Measurements from ENCODE around the gene SURF2.

Gene SURF2

DNA sequence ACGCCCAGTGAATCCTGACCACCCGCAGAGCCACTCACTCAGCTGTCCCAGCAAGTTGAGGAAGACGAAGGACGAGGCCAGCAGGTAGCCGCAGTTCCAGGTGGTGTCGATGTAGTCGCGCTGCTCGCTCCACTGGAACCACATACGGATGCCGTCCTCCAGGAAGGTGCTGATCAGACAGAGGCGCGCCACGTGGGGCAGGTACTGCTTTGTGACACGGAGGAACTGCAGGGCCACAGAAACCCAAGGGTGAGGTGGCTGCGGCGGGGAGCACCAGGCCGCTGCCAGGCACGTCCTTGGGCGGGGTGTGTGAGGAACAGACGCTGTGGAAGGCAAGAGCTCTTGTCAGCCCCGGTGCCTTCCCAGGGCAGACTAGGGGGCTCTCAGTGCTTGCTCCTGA, 10.9 kb downstream of the SURF2 start:
- Histone ChIP-seq H3K4me3 (ENCODE audit: low read length in 2 of 2) (no peak overlapping the region), H3K27ac (ENCODE audit: low read depth in 2 of 2, low read length in 2 of 2) (no peak overlapping the region), H3K9me3 (ENCODE audit: control insufficient read depth in 2 of 2, low read length in 2 of 2) (no peaks in the 10 kb centered on the region), H3K9ac (ENCODE audit: low read depth in 1 of 2, low read length in 2 of 2) (no peak overlapping the region), H3K36me3 (ENCODE audit: control insufficient read depth in 2 of 2, insufficient read depth in 2 of 2, low read length in 2 of 2) (peaks cover 58 to 79% of the 10 kb centered on the region in 2 donors), H3K4me1 (ENCODE audit: control insufficient read depth in 2 of 2, insufficient read depth in 2 of 2, low read length in 2 of 2) (peaks cover 38 to 43% of the 10 kb centered on the region in 2 donors), H3K27me3 (ENCODE audit: control insufficient read depth in 2 of 2, insufficient read depth in 2 of 2, low read length in 2 of 2) (no peaks in the 10 kb centered on the region)

DNA sequence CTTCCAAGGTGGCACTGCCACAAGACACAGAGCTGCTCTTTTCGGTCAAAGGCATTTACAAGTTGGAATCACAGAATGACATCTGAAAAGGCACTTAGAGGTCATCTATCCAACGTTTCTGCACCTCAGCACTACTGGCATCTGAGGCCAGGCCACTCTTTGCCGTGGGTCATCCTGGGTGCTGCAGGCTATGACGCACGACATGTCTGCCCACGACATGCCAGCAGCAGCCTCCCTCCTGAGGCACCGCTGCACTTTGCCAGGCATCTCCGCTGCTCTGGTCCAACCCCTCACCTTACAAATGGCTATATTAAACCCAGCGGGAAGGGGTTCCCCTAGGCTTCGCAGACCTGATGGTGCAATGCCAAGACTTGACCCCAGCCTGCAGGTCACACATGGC, 11.4 kb downstream of the SURF2 start:
- Histone ChIP-seq H3K9ac (ENCODE audit: low read depth in 1 of 2, low read length in 2 of 2) (peak overlapping the region in 1 of 2 donors; percentile 36), H3K27ac (ENCODE audit: low read depth in 2 of 2, low read length in 2 of 2) (peak overlapping the region in 1 of 2 donors; percentile 52), H3K36me3 (ENCODE audit: control insufficient read depth in 2 of 2, insufficient read depth in 2 of 2, low read length in 2 of 2) (peaks cover 54 to 79% of the 10 kb centered on the region in 2 donors), H3K4me3 (ENCODE audit: low read length in 2 of 2) (peak overlapping the region; percentile 14 to 23), H3K9me3 (ENCODE audit: control insufficient read depth in 2 of 2, low read length in 2 of 2) (no peaks in the 10 kb centered on the region), H3K4me1 (ENCODE audit: control insufficient read depth in 2 of 2, insufficient read depth in 2 of 2, low read length in 2 of 2) (peaks cover 41 to 48% of the 10 kb centered on the region in 2 donors), H3K27me3 (ENCODE audit: control insufficient read depth in 2 of 2, insufficient read depth in 2 of 2, low read length in 2 of 2) (no peaks in the 10 kb centered on the region)

DNA sequence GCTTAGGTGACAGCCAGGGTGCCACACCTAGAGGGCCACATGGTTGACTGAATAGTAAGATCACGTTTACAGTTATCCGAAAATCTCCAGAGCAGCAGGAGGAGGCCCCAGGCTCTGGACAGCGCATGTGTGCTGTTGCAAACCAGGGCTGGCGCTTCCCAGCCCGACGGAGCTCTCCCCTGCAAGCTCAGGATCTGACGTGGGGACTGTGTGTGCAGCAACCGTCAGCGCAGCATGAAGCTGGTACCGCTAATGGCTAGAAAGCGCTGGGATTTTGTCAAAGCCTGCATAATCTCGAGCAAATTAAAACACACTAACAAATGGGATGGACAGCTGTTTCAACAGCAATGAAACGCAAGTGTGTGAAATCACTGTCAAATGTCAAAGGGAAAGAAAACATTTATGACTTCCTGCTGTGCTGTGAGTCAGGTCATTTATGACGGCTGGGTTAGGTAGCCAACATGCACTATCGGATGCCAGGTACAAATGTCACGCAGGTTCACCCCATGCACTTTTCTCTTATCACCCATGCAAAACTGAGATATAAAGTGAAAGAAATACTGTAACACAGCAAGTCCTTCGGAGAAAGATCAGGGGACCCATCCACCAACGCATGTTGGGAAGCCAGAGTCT, 12.0 kb downstream of the SURF2 start:
- Histone ChIP-seq H3K4me3 (ENCODE audit: low read length in 2 of 2) (peak overlapping the region; percentile 14 to 45), H3K27me3 (ENCODE audit: control insufficient read depth in 2 of 2, insufficient read depth in 2 of 2, low read length in 2 of 2) (no peaks in the 10 kb centered on the region), H3K9ac (ENCODE audit: low read depth in 1 of 2, low read length in 2 of 2) (peak overlapping the region in 1 of 2 donors; percentile 36), H3K36me3 (ENCODE audit: control insufficient read depth in 2 of 2, insufficient read depth in 2 of 2, low read length in 2 of 2) (peaks cover 50 to 77% of the 10 kb centered on the region in 2 donors), H3K4me1 (ENCODE audit: control insufficient read depth in 2 of 2, insufficient read depth in 2 of 2, low read length in 2 of 2) (peaks cover 42 to 50% of the 10 kb centered on the region in 2 donors), H3K9me3 (ENCODE audit: control insufficient read depth in 2 of 2, low read length in 2 of 2) (no peaks in the 10 kb centered on the region), H3K27ac (ENCODE audit: low read depth in 2 of 2, low read length in 2 of 2) (peak overlapping the region; percentile 46 to 52)

DNA sequence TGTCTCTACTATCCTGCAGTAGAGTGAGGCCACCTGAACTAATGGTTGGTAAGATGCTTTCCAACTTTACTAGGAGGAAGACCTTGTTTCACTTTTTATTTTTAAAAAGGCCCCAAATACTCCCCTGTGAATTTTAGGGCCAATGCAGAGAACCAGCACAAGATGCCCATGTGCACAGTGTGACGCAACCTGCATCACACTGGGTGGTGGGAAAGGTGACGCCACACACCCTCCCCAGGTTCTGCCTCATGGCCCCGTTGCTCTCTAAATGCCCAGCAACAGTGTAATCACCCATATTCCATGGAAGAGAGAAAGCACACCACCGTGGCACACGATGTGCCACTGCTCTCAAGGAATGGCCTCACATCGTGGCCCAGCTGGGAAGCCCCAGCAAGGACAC, 13.1 kb downstream of the SURF2 start:
- H3K36me3 ChIP-seq (ENCODE audit: control insufficient read depth in 2 of 2, insufficient read depth in 2 of 2, low read length in 2 of 2) = peaks cover 40 to 68% of the 10 kb centered on the region in 2 donors
- H3K27ac ChIP-seq (ENCODE audit: low read depth in 2 of 2, low read length in 2 of 2) = peak overlapping the region in 1 of 2 donors; percentile 48
- H3K9me3 ChIP-seq (ENCODE audit: control insufficient read depth in 2 of 2, low read length in 2 of 2) = no peaks in the 10 kb centered on the region
- peak overlapping the region in 1 of 2 donors; percentile 45 for H3K9ac ChIP-seq (ENCODE audit: low read depth in 1 of 2, low read length in 2 of 2)
- H3K27me3 ChIP-seq (ENCODE audit: control insufficient read depth in 2 of 2, insufficient read depth in 2 of 2, low read length in 2 of 2) = no peaks in the 10 kb centered on the region
- peaks cover 42 to 50% of the 10 kb centered on the region in 2 donors for H3K4me1 ChIP-seq (ENCODE audit: control insufficient read depth in 2 of 2, insufficient read depth in 2 of 2, low read length in 2 of 2)
- no peak overlapping the region for H3K4me3 ChIP-seq (ENCODE audit: low read length in 2 of 2)

DNA sequence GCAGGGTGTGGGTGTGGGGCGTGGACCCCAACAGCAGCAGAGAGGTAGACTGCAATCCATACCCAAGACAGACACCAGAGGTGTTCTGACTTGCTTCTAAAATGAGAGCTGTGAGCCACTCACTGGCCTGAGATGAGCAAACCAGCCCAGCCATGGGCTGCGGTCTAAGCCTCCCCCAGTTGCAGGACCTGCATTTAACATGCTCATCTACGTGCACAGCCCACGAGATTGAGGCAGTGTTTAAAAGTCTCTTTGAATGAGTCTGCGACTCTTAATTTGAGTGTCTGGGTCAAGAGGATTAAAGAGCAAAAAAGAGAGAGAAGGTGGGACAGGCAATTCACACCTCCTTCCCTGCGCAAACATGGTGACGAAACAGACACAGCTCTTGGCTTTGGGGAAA, 13.6 kb downstream of the SURF2 start:
- Histone ChIP-seq H3K9me3 (ENCODE audit: control insufficient read depth in 2 of 2, low read length in 2 of 2) (no peaks in the 10 kb centered on the region), H3K36me3 (ENCODE audit: control insufficient read depth in 2 of 2, insufficient read depth in 2 of 2, low read length in 2 of 2) (peaks cover 36 to 64% of the 10 kb centered on the region in 2 donors), H3K4me1 (ENCODE audit: control insufficient read depth in 2 of 2, insufficient read depth in 2 of 2, low read length in 2 of 2) (peaks cover 42 to 54% of the 10 kb centered on the region in 2 donors), H3K9ac (ENCODE audit: low read depth in 1 of 2, low read length in 2 of 2) (no peak overlapping the region), H3K4me3 (ENCODE audit: low read length in 2 of 2) (no peak overlapping the region), H3K27me3 (ENCODE audit: control insufficient read depth in 2 of 2, insufficient read depth in 2 of 2, low read length in 2 of 2) (no peaks in the 10 kb centered on the region), H3K27ac (ENCODE audit: low read depth in 2 of 2, low read length in 2 of 2) (peak overlapping the region in 1 of 2 donors; percentile 48)

DNA sequence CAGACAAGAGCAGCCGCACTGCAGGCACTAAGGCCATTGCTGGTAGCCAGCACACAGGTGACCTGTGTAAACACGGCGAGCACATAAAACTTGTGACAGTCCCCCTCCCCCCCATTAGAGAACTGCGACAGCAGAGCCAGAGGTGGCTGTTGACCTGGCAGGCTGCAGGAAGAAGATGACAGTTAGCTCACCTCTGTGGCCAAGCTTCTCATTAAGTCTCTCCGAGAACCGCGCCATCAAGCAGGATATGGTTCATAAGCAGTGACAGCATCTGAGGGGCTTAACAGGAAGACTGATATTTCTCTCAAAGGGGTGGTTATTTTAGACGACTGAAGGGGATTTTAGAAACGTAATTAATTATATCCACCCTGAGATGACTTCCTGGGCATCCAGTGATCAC, 14.3 kb downstream of the SURF2 start:
- Histone ChIP-seq H3K27me3 (ENCODE audit: control insufficient read depth in 2 of 2, insufficient read depth in 2 of 2, low read length in 2 of 2) (no peaks in the 10 kb centered on the region), H3K27ac (ENCODE audit: low read depth in 2 of 2, low read length in 2 of 2) (peak overlapping the region; percentile 4 to 68), H3K4me1 (ENCODE audit: control insufficient read depth in 2 of 2, insufficient read depth in 2 of 2, low read length in 2 of 2) (peaks cover 42 to 56% of the 10 kb centered on the region in 2 donors), H3K36me3 (ENCODE audit: control insufficient read depth in 2 of 2, insufficient read depth in 2 of 2, low read length in 2 of 2) (peaks cover 29 to 57% of the 10 kb centered on the region in 2 donors), H3K9ac (ENCODE audit: low read depth in 1 of 2, low read length in 2 of 2) (peak overlapping the region in 1 of 2 donors; percentile 26), H3K4me3 (ENCODE audit: low read length in 2 of 2) (peak overlapping the region in 1 of 2 donors; percentile 17), H3K9me3 (ENCODE audit: control insufficient read depth in 2 of 2, low read length in 2 of 2) (no peaks in the 10 kb centered on the region)

DNA sequence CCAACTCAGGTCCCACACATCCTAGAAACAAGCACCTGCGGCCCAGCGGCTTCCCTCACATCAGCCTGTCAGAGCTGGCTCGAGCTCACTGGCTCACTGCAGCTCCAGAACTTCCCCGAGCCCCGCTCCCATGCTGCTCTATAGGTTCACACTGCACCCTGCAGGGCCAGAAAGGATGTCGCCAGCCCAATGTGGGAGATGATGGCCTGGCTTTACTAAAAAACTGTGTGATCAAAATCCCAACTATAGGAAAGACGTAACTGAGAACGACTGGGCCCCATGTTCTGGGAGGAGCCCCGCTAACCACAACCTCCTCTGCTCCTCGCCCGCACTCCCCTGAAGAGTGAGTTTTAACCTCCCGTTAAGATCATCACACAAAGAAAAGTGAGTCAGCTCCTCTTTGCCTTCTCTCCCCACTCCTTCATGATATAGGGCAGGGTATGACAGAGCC, 14.9 kb downstream of the SURF2 start:
- H3K27me3 ChIP-seq (ENCODE audit: control insufficient read depth in 2 of 2, insufficient read depth in 2 of 2, low read length in 2 of 2) = no peaks in the 10 kb centered on the region
- peaks cover 23 to 51% of the 10 kb centered on the region in 2 donors for H3K36me3 ChIP-seq (ENCODE audit: control insufficient read depth in 2 of 2, insufficient read depth in 2 of 2, low read length in 2 of 2)
- peak overlapping the region in 1 of 2 donors; percentile 26 for H3K9ac ChIP-seq (ENCODE audit: low read depth in 1 of 2, low read length in 2 of 2)
- H3K9me3 ChIP-seq (ENCODE audit: control insufficient read depth in 2 of 2, low read length in 2 of 2) = no peaks in the 10 kb centered on the region
- H3K4me1 ChIP-seq (ENCODE audit: control insufficient read depth in 2 of 2, insufficient read depth in 2 of 2, low read length in 2 of 2) = peaks cover 42 to 56% of the 10 kb centered on the region in 2 donors
- peak overlapping the region in 1 of 2 donors; percentile 37 for H3K4me3 ChIP-seq (ENCODE audit: low read length in 2 of 2)
- peak overlapping the region; percentile 4 to 68 for H3K27ac ChIP-seq (ENCODE audit: low read depth in 2 of 2, low read length in 2 of 2)

DNA sequence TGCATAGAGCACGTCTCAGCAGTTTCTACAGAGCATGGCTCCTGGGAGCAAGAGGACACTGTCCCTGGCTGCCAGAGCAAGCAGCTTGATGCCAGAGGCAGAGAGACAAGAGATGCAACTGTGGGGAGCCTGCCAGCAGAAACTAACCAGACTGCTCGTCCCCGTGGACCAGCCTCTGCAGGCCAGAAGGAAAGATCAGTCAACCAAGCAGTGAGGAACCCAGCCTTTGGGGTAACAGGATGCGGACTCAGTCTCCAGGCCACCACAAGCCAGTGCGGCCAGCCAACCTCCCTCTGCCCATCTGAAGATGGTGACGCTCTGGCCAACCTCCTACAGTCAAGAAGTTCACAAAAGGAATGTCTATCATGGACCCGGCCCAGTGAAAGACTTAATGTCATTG, 15.8 kb downstream of the SURF2 start:
- Histone ChIP-seq H3K4me3 (ENCODE audit: low read length in 2 of 2) (peak overlapping the region in 1 of 2 donors; percentile 23), H3K36me3 (ENCODE audit: control insufficient read depth in 2 of 2, insufficient read depth in 2 of 2, low read length in 2 of 2) (peaks cover 14 to 42% of the 10 kb centered on the region in 2 donors), H3K4me1 (ENCODE audit: control insufficient read depth in 2 of 2, insufficient read depth in 2 of 2, low read length in 2 of 2) (peaks cover 48 to 54% of the 10 kb centered on the region in 2 donors), H3K27me3 (ENCODE audit: control insufficient read depth in 2 of 2, insufficient read depth in 2 of 2, low read length in 2 of 2) (no peaks in the 10 kb centered on the region), H3K9me3 (ENCODE audit: control insufficient read depth in 2 of 2, low read length in 2 of 2) (no peaks in the 10 kb centered on the region), H3K9ac (ENCODE audit: low read depth in 1 of 2, low read length in 2 of 2) (peak overlapping the region in 1 of 2 donors; percentile 2), H3K27ac (ENCODE audit: low read depth in 2 of 2, low read length in 2 of 2) (no peak overlapping the region)

DNA sequence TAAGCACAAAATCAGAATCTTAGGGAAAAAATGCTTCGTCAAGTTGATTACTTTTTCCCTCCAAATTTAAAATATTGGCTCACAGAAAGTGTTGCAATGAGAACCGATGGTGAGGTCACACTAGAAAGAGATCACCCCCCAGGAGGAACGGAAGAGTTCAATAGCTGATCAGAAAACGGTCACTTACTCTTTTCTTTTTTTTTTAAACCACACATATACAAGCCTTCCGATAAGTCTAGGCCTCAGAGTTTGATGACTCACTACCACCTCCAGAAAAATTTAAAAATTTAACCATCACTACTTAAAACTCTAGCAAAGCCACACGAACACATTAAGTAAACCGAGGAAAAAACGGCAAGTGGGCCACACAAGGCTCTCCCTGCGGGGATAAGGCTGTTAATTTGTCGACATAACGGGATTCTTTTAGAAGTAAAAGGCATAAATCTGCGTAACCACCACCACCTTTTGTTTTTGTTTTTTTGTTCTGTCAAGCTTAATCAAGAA, 18.3 kb downstream of the SURF2 start:
- peak overlapping the region; percentile 73 to 89 for H3K9ac ChIP-seq (ENCODE audit: low read depth in 1 of 2, low read length in 2 of 2)
- no peaks in the 10 kb centered on the region for H3K27me3 ChIP-seq (ENCODE audit: control insufficient read depth in 2 of 2, insufficient read depth in 2 of 2, low read length in 2 of 2)
- H3K4me3 ChIP-seq (ENCODE audit: low read length in 2 of 2) = peak overlapping the region; percentile 81 to 84
- peaks cover 27 to 29% of the 10 kb centered on the region in 2 donors for H3K4me1 ChIP-seq (ENCODE audit: control insufficient read depth in 2 of 2, insufficient read depth in 2 of 2, low read length in 2 of 2)
- H3K27ac ChIP-seq (ENCODE audit: low read depth in 2 of 2, low read length in 2 of 2) = peak overlapping the region; percentile 92
- H3K36me3 ChIP-seq (ENCODE audit: control insufficient read depth in 2 of 2, insufficient read depth in 2 of 2, low read length in 2 of 2) = peaks cover 6 to 28% of the 10 kb centered on the region in 2 donors
- no peaks in the 10 kb centered on the region for H3K9me3 ChIP-seq (ENCODE audit: control insufficient read depth in 2 of 2, low read length in 2 of 2)

DNA sequence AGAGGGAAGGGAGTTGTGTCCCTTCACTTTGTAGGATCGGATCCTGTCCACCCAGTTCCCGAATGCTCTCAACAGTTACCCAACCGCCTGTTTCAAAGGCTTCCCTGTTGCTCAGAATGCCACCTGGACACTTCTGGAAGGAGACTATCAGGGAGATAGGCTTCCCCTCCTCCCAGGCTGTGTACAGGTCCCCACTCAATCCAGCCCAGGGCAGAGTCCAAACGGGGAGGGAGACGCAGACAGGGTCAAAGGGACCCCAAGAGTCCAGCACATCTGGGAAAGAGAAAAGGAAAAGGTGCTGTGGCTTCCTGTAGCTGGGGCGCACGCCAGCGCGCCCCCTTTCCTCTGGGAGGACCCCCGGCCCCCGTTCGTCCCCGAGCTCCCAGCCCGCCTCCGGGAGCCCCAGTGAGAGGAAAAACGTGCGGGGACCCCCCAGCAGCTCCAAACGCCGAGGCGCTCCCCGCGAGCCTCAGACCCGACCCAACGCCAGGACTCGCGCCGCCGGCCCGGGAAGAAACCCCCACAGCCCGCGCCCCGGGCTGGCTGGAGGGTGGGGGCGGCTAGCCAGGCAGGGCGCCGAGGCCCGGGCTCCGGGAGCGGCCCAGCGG, 18.9 kb downstream of the SURF2 start:
- Histone ChIP-seq H3K27me3 (ENCODE audit: control insufficient read depth in 2 of 2, insufficient read depth in 2 of 2, low read length in 2 of 2) (no peaks in the 10 kb centered on the region), H3K9ac (ENCODE audit: low read depth in 1 of 2, low read length in 2 of 2) (peak overlapping the region; percentile 73 to 89), H3K9me3 (ENCODE audit: control insufficient read depth in 2 of 2, low read length in 2 of 2) (no peaks in the 10 kb centered on the region), H3K36me3 (ENCODE audit: control insufficient read depth in 2 of 2, insufficient read depth in 2 of 2, low read length in 2 of 2) (peaks cover 6 to 24% of the 10 kb centered on the region in 2 donors), H3K4me3 (ENCODE audit: low read length in 2 of 2) (peak overlapping the region; percentile 81 to 84), H3K4me1 (ENCODE audit: control insufficient read depth in 2 of 2, insufficient read depth in 2 of 2, low read length in 2 of 2) (peaks cover 21 to 25% of the 10 kb centered on the region in 2 donors), H3K27ac (ENCODE audit: low read depth in 2 of 2, low read length in 2 of 2) (peak overlapping the region; percentile 92)

Data from mucosa of rectum (tissue), 2 donors.